ENCODE results near the gene ARHGEF33. TPM values are rescaled to one million over a fixed set of nuclear protein-coding genes. Genes with fewer than 3 reads are reported as not detected.

Gene ARHGEF33
- total RNA-seq, 2 experiments from 2014 or later: 0.38 TPM; not detected in 1

DNA sequence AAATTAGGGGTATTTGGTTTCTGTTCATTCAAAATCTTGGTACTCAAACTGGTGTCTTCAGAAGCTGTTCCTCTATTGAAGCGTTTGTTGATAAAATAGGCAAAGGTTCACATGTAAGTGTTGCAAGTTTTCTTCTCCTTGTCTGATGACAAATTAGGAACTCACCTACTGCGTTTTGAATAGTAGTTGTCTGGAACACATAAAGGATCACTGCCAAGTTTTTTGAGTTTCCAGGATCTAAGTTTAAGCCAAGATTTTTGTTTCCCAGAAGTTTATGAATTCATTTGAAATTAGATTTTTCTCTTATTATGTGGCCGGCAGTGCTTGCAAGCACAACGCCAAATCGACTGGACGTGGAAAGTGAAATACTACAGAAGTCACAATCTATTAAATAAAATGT is 85.4 kb downstream of the ARHGEF33 start:
- Histone ChIP-seq H3K9me3 (ENCODE audit: low read length) (no peaks in the 10 kb centered on the region), H2AFZ (ENCODE audit: low read length) (no peak overlapping the region), H3K36me3 (ENCODE audit: insufficient read depth, low read length) (no peaks in the 10 kb centered on the region), H3K9me2 (ENCODE audit: insufficient read depth, low read length) (no peaks in the 10 kb centered on the region), H3K4me3 (ENCODE audit: low read depth, low read length, poor library complexity, severe bottlenecking) (no peak overlapping the region), H3K4me2 (ENCODE audit: low read length) (no peak overlapping the region), H4K20me1 (ENCODE audit: insufficient read depth, low read length) (no peaks in the 10 kb centered on the region), H3K79me2 (ENCODE audit: insufficient read depth, low read depth, low read length) (no peaks in the 10 kb centered on the region), H3K4me1 (ENCODE audit: insufficient read depth, low read length, poor library complexity, severe bottlenecking) (no peaks in the 10 kb centered on the region), H3K27ac (ENCODE audit: low read depth, low read length, poor library complexity, severe bottlenecking) (no peak overlapping the region)
- DNase-seq (ENCODE audit: low spot score): no peak
- POLR2A ChIA-PET: no interaction called here
- CTCF ChIA-PET (ENCODE audit: unreplicated experiment): no interaction called here
- intact Hi-C loops (cut with micrococcal nuclease; ENCODE audit: unreplicated experiment): no loop called here
- TF ChIP-seq EZH2phosphoT487 (IDR thresholded peaks at IDR 0.05; ENCODE audit: borderline replicate concordance, low read depth, low read length): no peak
- TF ChIP-seq, protein P1, sequence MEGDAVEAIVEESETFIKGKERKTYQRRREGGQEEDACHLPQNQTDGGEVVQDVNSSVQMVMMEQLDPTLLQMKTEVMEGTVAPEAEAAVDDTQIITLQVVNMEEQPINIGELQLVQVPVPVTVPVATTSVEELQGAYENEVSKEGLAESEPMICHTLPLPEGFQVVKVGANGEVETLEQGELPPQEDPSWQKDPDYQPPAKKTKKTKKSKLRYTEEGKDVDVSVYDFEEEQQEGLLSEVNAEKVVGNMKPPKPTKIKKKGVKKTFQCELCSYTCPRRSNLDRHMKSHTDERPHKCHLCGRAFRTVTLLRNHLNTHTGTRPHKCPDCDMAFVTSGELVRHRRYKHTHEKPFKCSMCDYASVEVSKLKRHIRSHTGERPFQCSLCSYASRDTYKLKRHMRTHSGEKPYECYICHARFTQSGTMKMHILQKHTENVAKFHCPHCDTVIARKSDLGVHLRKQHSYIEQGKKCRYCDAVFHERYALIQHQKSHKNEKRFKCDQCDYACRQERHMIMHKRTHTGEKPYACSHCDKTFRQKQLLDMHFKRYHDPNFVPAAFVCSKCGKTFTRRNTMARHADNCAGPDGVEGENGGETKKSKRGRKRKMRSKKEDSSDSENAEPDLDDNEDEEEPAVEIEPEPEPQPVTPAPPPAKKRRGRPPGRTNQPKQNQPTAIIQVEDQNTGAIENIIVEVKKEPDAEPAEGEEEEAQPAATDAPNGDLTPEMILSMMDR (conservative IDR thresholded peaks at IDR 0.05; ENCODE audit: low read length): no peak
- no TSS peak for BruUV-seq (replicated peaks)

DNA sequence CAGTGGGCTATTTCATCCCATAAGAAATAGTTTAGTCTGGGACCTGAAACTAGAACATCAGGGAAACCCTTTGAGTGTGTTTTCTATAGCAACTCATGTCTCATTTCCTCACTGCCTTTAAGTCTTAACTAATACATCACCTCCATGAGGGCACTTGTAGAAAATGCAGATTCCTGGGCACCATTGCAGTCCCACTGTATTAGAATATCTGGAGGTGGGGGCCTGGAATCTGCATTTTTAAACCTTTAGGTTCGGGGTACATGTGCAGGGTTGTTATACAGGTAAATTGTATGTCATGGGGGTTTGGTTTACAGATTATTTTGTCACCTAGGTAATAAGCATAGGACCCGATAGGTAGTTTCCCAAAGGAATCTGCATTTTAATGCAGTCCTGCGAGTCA is 87.4 kb downstream of the ARHGEF33 start:
- no TSS peak for BruUV-seq (replicated peaks)
- Histone ChIP-seq H3K9me2 (ENCODE audit: insufficient read depth, low read length) (no peaks in the 10 kb centered on the region), H3K36me3 (ENCODE audit: insufficient read depth, low read length) (no peaks in the 10 kb centered on the region), H3K79me2 (ENCODE audit: insufficient read depth, low read depth, low read length) (no peaks in the 10 kb centered on the region), H3K4me3 (ENCODE audit: low read depth, low read length, poor library complexity, severe bottlenecking) (no peak overlapping the region), H2AFZ (ENCODE audit: low read length) (no peak overlapping the region), H3K4me2 (ENCODE audit: low read length) (no peak overlapping the region), H4K20me1 (ENCODE audit: insufficient read depth, low read length) (no peaks in the 10 kb centered on the region), H3K27ac (ENCODE audit: low read depth, low read length, poor library complexity, severe bottlenecking) (no peak overlapping the region), H3K4me1 (ENCODE audit: insufficient read depth, low read length, poor library complexity, severe bottlenecking) (no peaks in the 10 kb centered on the region), H3K9me3 (ENCODE audit: low read length) (no peaks in the 10 kb centered on the region)
- TF ChIP-seq, protein P1 (conservative IDR thresholded peaks at IDR 0.05; ENCODE audit: low read length): no peak
- TF ChIP-seq EZH2phosphoT487 (IDR thresholded peaks at IDR 0.05; ENCODE audit: borderline replicate concordance, low read depth, low read length): no peak
- CTCF ChIA-PET (ENCODE audit: unreplicated experiment): no interaction called here
- DNase-seq (ENCODE audit: low spot score): no peak
- POLR2A ChIA-PET: no interaction called here
- intact Hi-C loops (cut with micrococcal nuclease; ENCODE audit: unreplicated experiment): no loop called here

DNA sequence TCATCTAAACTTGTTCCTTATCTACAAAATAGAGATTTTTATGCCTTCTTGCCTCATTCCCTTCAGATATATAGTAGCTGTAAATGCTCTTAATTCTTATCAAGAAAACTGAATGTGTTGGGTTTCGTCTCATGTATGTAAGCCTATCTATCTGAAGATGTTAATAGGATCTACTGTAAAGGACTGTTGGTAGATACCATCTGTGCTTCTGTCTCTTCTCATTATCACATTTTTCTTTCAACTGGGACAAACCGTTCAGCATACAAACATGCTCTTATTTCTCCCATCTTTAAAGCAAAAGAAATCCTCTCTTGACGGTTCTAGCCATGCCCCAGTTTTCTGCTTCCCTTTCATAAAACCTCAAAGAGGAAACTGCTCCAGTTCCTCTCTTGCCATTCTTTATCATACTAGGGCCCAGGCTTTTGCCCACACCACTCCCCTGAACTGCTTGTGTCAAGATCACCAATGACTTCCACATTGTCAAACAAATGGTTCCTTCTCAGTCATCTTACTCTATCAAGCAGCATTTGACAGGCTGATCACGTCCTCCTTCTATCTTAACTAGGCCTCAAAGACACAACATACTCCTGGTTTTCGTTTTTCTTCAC is 88.7 kb downstream of the ARHGEF33 start:
- no peak overlapping the region for H3K4me3 ChIP-seq (ENCODE audit: low read depth, low read length, poor library complexity, severe bottlenecking)
- H3K4me1 ChIP-seq (ENCODE audit: insufficient read depth, low read length, poor library complexity, severe bottlenecking): no peaks in the 10 kb centered on the region
- intact Hi-C loops (cut with micrococcal nuclease; ENCODE audit: unreplicated experiment): no loop called here
- H3K9me3 ChIP-seq (ENCODE audit: low read length): no peaks in the 10 kb centered on the region
- H3K9me2 ChIP-seq (ENCODE audit: insufficient read depth, low read length): no peaks in the 10 kb centered on the region
- CTCF ChIA-PET (ENCODE audit: unreplicated experiment): no interaction called here
- no peak for DNase-seq (ENCODE audit: low spot score)
- H2AFZ ChIP-seq (ENCODE audit: low read length): no peak overlapping the region
- no peak overlapping the region for H3K4me2 ChIP-seq (ENCODE audit: low read length)
- no peaks in the 10 kb centered on the region for H4K20me1 ChIP-seq (ENCODE audit: insufficient read depth, low read length)
- no peaks in the 10 kb centered on the region for H3K79me2 ChIP-seq (ENCODE audit: insufficient read depth, low read depth, low read length)
- TF ChIP-seq EZH2phosphoT487 (IDR thresholded peaks at IDR 0.05; ENCODE audit: borderline replicate concordance, low read depth, low read length): no peak
- TF ChIP-seq, protein P1 (conservative IDR thresholded peaks at IDR 0.05; ENCODE audit: low read length): no peak
- no peak overlapping the region for H3K27ac ChIP-seq (ENCODE audit: low read depth, low read length, poor library complexity, severe bottlenecking)
- no TSS peak for BruUV-seq (replicated peaks)
- POLR2A ChIA-PET: interaction anchor here (1.6 kb wide), 1 partner anchor 10 kb away, joined by 5 read pairs; no protein-coding TSS in a partner anchor
- no peaks in the 10 kb centered on the region for H3K36me3 ChIP-seq (ENCODE audit: insufficient read depth, low read length)
